CD14-positive monocyte (primary cell): Measurements from ENCODE around the gene CPEB4. TPM values are rescaled to one million over a fixed set of nuclear protein-coding genes. Genes with fewer than 3 reads are reported as not detected.

ENCODE experiments used
- DNase-seq, 3 donors: peaks; one replicate each; pipeline ENCODE4 v3.0.0-alpha.2; 2011 to 2022
- H2AFZ ChIP-seq: 2 replicates; pipeline ENCODE4 v1.6.0; 2012; ENCODE audit warnings: mild to moderate bottlenecking, low read depth, low read length, inconsistent platforms; ENCODE audit not compliant: insufficient read depth, poor library complexity, severe bottlenecking
- H3K27ac ChIP-seq, 2 donors: 1 replicate in 1 of 2; 2 replicates in 1 of 2; pipeline ENCODE4 v1.5.1; 2012 to 2013; ENCODE audit warnings: low read length in 2 of 2, control low read depth in 1 of 2, inconsistent platforms in 1 of 2, low read depth in 1 of 2, mild to moderate bottlenecking in 1 of 2
- H3K27me3 ChIP-seq, 2 donors: one replicate each; pipeline versions ENCODE4 v1.6.0 to v1.6.1; 2011 to 2013; ENCODE audit warnings: low read length in 2 of 2; ENCODE audit not compliant: control insufficient read depth in 2 of 2, insufficient read depth in 2 of 2
- H3K36me3 ChIP-seq, 2 donors: replicated peaks in 1 of 2; 1 replicate in 1 of 2; 2 replicates in 1 of 2; pipeline versions ENCODE4 v1.5.1 to v1.6.1; 2012 to 2013; ENCODE audit warnings: low read length in 2 of 2, control low read depth in 1 of 2, inconsistent platforms in 1 of 2, mild to moderate bottlenecking in 1 of 2; ENCODE audit not compliant: insufficient read depth in 2 of 2, control insufficient read depth in 1 of 2
- H3K4me1 ChIP-seq, 2 donors: 1 replicate in 1 of 2; 2 replicates in 1 of 2; pipeline versions ENCODE4 v1.5.1 to v1.6.1; 2012 to 2013; ENCODE audit warnings: low read length in 2 of 2, control low read depth in 1 of 2, inconsistent platforms in 1 of 2, mild to moderate bottlenecking in 1 of 2, moderate library complexity in 1 of 2; ENCODE audit not compliant: insufficient read depth in 2 of 2, control insufficient read depth in 1 of 2
- H3K4me2 ChIP-seq: replicated peaks from 2 replicates; pipeline ENCODE3; 2012; ENCODE audit warnings: low read length, moderate library complexity, mild to moderate bottlenecking; ENCODE audit not compliant: poor library complexity, severe bottlenecking; ENCODE audit errors: extremely low read depth
- H3K4me3 ChIP-seq, 3 experiments: fragments of 200-600 bp in 1 of 3; sonication (generic) in 1 of 3; replicated peaks in 1 of 3; 1 replicate in 2 of 3; 2 replicates in 1 of 3; pipeline ENCODE4 v1.5.1; 2011 to 2013; ENCODE audit warnings: low read length in 3 of 3, mild to moderate bottlenecking in 3 of 3, control low read depth in 2 of 3, low read depth in 2 of 3, inconsistent platforms in 1 of 3, moderate library complexity in 1 of 3
- H3K79me2 ChIP-seq: 2 replicates; pipeline ENCODE4 v1.6.0; 2012; ENCODE audit warnings: mild to moderate bottlenecking, control low read depth, inconsistent platforms, low read length, moderate library complexity; ENCODE audit not compliant: insufficient read depth
- H3K9ac ChIP-seq: 2 replicates; pipeline ENCODE4 v1.6.0; 2017; ENCODE audit warnings: low read length, mild to moderate bottlenecking; ENCODE audit not compliant: insufficient read depth, poor library complexity, severe bottlenecking
- H3K9me3 ChIP-seq, 2 donors: replicated peaks in 1 of 2; 1 replicate in 1 of 2; 2 replicates in 1 of 2; pipeline versions ENCODE4 v1.5.1 to v1.6.1; 2012 to 2013; ENCODE audit warnings: low read length in 2 of 2, control low read depth in 1 of 2; ENCODE audit not compliant: control insufficient read depth in 1 of 2, insufficient read depth in 1 of 2
- H4K20me1 ChIP-seq: 2 replicates; pipeline ENCODE4 v1.6.0; 2012; ENCODE audit warnings: mild to moderate bottlenecking, low read length, control low read depth, moderate library complexity; ENCODE audit not compliant: insufficient read depth
- H3K27ac Mint-ChIP-seq, 7 donors: one replicate each; pipeline ENCODE4 v1.8.0; 2020; ENCODE audit warnings: mild to moderate bottlenecking in 7 of 7, mixed read lengths in 7 of 7, moderate library complexity in 6 of 7, inconsistent platforms in 2 of 7
- H3K27me3 Mint-ChIP-seq, 3 donors: one replicate each; pipeline ENCODE4 v1.8.0; 2021 to 2022; ENCODE audit warnings: low read depth in 3 of 3, mild to moderate bottlenecking in 3 of 3, mixed read lengths in 3 of 3, moderate library complexity in 3 of 3, inconsistent platforms in 1 of 3
- H3K36me3 Mint-ChIP-seq, 2 donors: one replicate each; pipeline ENCODE4 v1.8.0; 2020; ENCODE audit warnings: mixed read lengths in 2 of 2, inconsistent platforms in 1 of 2, mild to moderate bottlenecking in 1 of 2
- H3K4me1 Mint-ChIP-seq: one replicate; pipeline ENCODE4 v1.8.0; 2020; ENCODE audit warnings: mild to moderate bottlenecking, mixed read lengths
- H3K4me3 Mint-ChIP-seq, 2 donors: one replicate each; pipeline ENCODE4 v1.8.0; 2020; ENCODE audit warnings: mild to moderate bottlenecking in 2 of 2, mixed read lengths in 2 of 2, moderate library complexity in 1 of 2
- H3K9me3 Mint-ChIP-seq, 7 donors: one replicate each; pipeline ENCODE4 v1.8.0; 2020 to 2022; ENCODE audit warnings: mixed read lengths in 7 of 7, mild to moderate bottlenecking in 6 of 7, moderate library complexity in 6 of 7, inconsistent platforms in 2 of 7
- WGBS: methylation state at CpG from one replicate; pipeline ENCODE4 v1.1.5; 2013; ENCODE audit warnings: missing lambda C conversion rate; ENCODE audit not compliant: insufficient coverage; 5-methylcytosine and 5-hydroxymethylcytosine counted together
- intact Hi-C, 2 donors: fragments of 100-400 bp; cut with micrococcal nuclease; formaldehyde crosslinking; loops; one replicate each; pipeline versions ENCODE4 v1.15.0 to v1.15.1; 2023
- polyA plus RNA-seq, 3 donors: library from polyadenylated mRNA; depleted of rRNA in 1 of 3; unstranded in 2 of 3; stranded (reverse) in 1 of 3; fragments of 300-500 nt in 2 of 3; fragments of >200 nt in 1 of 3; fragmentation: Illumina TruSeq in 2 of 3; gene quantifications; 1 replicate in 2 of 3; 2 replicates in 1 of 3; pipeline ENCODE4 v1.2.3, GENCODE V29; 2012 to 2021
- TF ChIP-seq, protein P1 (sequence below): fragments of 200-600 bp; IDR thresholded peaks from one replicate; pipeline ENCODE4 v1.8.0; 2022; ENCODE audit warnings: antibody characterized with exemption, mild to moderate bottlenecking

The CPEB4 gene
- polyA plus RNA-seq, 3 donors: 10.7 to 27.3 (median 13.9) TPM

DNA sequence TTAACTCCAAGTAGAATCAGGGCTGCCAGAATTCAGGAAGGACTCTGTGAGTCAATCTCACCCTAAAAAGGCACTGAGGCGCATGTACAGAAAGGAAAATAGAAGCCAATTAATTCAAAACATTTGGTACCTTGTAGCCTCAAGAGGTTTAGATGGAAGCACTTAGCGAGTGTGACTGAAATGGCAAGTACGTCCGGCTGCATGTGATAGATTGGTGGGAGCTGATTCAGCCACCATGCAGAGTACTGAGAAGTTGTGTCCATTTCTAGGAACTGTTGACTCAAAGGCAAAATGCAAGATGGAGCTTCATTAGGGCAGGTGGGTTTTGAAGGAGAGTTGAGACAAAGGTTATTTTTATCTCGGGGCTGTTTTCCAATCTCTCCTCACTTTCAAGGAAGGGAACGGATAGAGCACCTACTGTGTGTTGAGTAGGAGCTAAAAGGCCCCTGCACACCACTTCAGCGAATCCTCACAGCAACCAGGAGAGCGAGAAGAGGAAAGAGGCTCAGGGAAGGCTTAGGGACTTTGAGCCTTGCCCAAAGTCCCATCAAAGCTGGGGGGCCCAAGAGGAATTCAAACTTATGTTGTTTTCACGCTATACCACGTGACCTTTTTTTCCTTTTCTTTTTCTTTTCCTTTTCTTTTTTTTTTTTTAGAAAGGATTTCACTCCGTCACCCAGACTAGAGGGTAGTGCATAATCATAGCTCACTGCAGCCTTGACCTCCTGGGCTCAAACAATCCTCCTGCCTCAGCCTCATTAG lies 34.6 kb upstream of the CPEB4 start:
- Histone ChIP-seq H3K9me3 (peaks cover 4 to 5% of the 10 kb centered on the region in 2 donors), H3K27me3 (no peaks in the 10 kb centered on the region), H3K79me2 (no peaks in the 10 kb centered on the region), H3K4me2 (no peak overlapping the region), H3K36me3 (no peaks in the 10 kb centered on the region), H3K4me3 (no peak overlapping the region), H3K27ac (no peak overlapping the region), H3K9ac (no peak overlapping the region), H4K20me1 (no peaks in the 10 kb centered on the region), H2AFZ (no peak overlapping the region), H3K4me1 (peaks cover 11 to 13% of the 10 kb centered on the region in 2 donors)
- Mint-ChIP-seq H3K9me3 (peaks cover 5 to 9% (median 8%) of the 10 kb centered on the region in 7 donors), H3K4me1 (peaks cover 20% of the 10 kb centered on the region), H3K27me3 (peaks cover 0 to 8% (median 3%) of the 10 kb centered on the region in 3 donors), H3K36me3 (peaks cover 0 to 4% of the 10 kb centered on the region in 2 donors), H3K27ac (no peak overlapping the region), H3K4me3 (no peak overlapping the region)
- 83% methylated on average over 4 of the region's 11 CpGs for WGBS
- no peak for DNase-seq
- TF ChIP-seq, protein P1, sequence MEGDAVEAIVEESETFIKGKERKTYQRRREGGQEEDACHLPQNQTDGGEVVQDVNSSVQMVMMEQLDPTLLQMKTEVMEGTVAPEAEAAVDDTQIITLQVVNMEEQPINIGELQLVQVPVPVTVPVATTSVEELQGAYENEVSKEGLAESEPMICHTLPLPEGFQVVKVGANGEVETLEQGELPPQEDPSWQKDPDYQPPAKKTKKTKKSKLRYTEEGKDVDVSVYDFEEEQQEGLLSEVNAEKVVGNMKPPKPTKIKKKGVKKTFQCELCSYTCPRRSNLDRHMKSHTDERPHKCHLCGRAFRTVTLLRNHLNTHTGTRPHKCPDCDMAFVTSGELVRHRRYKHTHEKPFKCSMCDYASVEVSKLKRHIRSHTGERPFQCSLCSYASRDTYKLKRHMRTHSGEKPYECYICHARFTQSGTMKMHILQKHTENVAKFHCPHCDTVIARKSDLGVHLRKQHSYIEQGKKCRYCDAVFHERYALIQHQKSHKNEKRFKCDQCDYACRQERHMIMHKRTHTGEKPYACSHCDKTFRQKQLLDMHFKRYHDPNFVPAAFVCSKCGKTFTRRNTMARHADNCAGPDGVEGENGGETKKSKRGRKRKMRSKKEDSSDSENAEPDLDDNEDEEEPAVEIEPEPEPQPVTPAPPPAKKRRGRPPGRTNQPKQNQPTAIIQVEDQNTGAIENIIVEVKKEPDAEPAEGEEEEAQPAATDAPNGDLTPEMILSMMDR: no peak
- intact Hi-C loops: no loop called here

DNA sequence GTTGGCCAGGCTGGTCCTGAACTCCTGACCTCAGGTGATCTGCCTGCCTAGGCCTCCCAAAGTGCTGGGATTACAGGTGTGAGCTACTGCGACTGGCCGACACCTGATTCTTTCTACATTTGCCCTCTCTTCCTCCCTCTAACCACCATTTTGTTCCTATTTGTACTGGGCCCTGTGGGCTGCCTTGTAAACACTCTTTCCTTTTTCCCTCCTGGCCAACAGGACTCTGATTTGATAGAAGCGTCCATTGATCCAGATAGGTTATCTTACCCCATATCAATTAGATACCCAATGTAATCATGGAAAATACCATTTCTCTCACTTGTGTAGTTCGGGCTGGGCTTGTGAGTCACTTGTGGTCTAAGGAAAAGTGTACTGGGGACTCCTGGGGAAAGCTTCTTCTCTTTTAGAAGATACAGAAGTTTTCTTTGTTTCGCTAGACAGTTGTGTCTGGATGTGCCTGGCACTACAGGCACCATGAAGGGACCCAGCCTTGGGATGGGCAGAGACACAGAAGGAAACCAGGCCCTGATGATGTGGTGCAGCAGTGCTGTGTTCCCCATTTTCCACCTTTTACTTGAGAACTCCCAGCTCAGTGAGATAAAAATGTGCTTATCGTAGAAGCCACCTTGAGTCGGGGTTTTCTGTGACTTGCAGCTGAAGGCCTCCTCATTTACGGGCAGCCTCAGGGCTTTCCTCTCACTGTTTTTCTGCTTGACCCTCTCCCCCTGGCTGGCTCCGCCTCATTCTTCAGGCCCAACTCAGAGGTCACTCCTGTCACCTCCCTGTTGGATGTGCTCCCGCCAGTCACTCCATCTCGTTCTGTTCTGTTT lies 32.8 kb upstream of the CPEB4 start:
- H3K4me2 ChIP-seq: no peak overlapping the region
- H3K27ac Mint-ChIP-seq: peak overlapping the region in 1 of 7 donors; percentile 51

More for the DNA sequence above, 32.8 kb upstream of the CPEB4 start:
- Mint-ChIP-seq H3K27me3 (peaks cover 2 to 12% (median 3%) of the 10 kb centered on the region in 3 donors), H3K4me3 (no peak overlapping the region), H3K4me1 (peaks cover 32% of the 10 kb centered on the region), H3K9me3 (peaks cover 0 to 1% (median 0%) of the 10 kb centered on the region in 7 donors), H3K36me3 (no peaks in the 10 kb centered on the region)
- Histone ChIP-seq H3K9me3 (no peaks in the 10 kb centered on the region), H3K4me3 (no peak overlapping the region), H3K27ac (no peak overlapping the region), H4K20me1 (no peaks in the 10 kb centered on the region), H3K27me3 (no peaks in the 10 kb centered on the region), H3K79me2 (no peaks in the 10 kb centered on the region), H3K4me1 (peaks cover 23 to 25% of the 10 kb centered on the region in 2 donors), H2AFZ (no peak overlapping the region), H3K36me3 (no peaks in the 10 kb centered on the region), H3K9ac (no peak overlapping the region)
- WGBS: 97% methylated on average over 7 of the region's 11 CpGs
- TF ChIP-seq, protein P1: no peak
- intact Hi-C loops: no loop called here
- DNase-seq: no peak
